Mesenteric fat pad (tissue), 1 donor: Measurements from ENCODE around the gene DNAAF5. TPM values are rescaled to one million over a fixed set of nuclear protein-coding genes. Genes with fewer than 3 reads are reported as not detected.

Experiments
- DNase-seq: peaks from one replicate; pipeline ENCODE4 v3.0.0-alpha.2; 2020; ENCODE audit warnings: low spot score
- total RNA-seq: library from RNA; stranded (reverse); fragmentation: NEBNext Ultra II Directional; extraction: Animal tissue kit (Norgen Biotek cat#: 25700); gene quantifications from one replicate; pipeline ENCODE4 v1.2.1, GENCODE V29; 2021
- donor health status: DM: yes; HTN: yes; CAD: no.

Gene DNAAF5
- total RNA-seq, 1 donor from 2014 or later: 20.4 TPM

DNA sequence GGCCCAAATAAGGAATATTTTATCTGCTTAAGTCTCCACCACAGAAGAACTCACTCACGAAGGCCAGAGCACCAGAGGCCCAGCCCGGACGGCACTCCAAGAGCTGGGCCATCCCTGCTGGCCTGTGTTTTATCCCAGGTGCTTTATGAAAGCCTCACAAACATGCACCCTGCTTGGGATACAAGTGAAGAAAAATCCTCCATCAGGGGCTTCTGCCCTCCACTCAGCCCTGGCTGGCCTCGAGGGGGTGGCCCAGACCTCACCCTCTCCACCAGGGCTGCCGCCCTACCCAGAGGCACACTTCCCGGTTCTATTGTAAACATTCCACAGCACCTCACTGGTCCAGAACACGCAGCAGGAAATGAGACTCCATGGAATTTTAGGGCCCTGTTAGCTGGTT is 19.8 kb upstream of the DNAAF5 start:
- DNase-seq: peak; percentile 72

DNA sequence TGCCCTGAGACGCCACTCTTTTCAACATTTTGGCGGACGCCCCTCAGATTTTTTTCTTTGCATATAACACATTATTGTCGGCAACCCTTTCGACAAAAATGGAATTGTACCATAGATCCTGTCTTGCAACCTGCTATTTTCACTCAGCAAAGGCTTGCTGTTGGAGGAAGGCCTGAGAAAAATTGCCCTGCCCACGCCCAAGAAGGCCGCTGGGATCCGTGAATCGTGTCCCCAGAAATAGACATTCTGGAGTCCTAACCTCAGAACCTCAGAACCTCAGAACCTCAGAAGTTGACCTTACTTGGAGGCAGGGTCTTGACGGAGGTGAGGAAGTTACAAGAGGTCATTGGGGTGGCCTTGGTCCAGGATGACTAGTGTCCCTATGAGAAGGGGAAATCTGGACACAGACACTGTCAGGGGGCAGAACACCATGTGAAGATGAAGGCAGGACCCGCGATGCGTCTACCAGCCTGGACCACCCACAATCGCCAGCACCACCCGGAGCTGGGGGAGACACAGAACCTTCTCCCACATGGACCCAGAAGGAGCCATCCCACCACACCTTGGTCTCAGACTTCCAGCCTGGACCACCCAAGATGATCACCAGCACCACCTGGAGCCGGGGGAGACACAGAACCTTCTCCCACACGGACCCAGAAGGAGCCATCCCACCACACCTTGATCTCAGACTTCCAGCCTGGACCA is 19.1 kb upstream of the DNAAF5 start:
- peak; percentile 35 for DNase-seq

DNA sequence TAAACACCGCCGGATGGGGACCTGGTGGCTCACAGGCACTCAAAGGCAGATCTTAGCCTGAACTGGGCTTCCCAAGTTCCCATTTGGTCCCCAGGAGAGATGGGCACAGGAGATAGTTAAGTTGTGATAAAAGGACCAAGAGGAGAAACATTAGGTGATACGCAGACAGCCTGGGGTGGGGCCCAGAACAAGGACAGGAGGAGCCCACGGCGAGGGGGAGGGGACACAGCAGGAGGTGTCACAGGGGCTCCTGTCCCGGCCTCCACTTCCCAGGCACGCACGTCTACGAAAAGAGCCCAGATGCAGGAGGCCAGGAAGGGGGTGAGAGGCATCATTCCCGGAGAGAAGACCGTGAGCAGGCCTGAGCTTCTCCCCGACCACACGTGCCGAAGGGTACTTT is 16.3 kb upstream of the DNAAF5 start:
- DNase-seq: peak; percentile 71

DNA sequence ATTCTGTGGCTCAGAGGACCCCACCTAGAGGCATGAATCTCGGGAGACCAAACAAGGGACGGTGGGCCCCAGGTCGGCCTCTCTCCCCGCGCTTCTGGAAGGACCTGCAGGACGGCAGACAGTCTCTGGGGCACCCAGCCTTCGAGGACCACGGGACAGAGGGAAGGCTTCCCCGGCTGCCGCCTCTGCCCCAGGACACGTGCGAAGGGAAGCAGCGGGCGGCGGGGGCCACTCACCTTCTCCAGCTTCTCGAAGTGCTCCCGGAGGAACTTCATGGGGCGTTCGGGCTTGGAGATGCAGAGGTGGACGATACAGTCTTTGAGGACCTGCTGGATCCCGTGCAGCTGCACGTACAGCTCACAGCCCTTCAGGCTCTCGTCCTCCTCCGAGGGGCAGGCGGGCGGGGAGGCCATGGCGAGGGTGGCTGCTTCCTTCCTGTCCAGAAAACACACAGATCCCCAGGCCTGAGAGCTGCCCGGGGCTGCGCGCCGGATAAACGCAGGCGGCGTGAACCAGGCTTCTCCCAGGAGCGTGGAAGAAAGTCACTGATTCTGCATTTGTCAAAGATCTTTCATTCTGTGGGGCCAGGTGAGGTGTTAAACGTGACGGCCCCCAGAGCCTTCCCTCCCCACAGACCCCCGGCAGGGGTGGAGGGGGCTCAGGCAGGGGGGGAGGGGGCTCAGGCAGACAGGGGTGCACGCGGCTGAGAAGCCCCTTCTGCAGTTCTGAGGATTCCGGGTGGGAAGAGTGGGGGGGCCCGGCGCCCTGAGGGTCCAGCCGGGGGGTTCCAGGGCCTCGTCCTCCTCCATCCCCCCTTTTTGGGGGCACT is 15.2 kb upstream of the DNAAF5 start:
- peak; percentile 85 for DNase-seq

DNA sequence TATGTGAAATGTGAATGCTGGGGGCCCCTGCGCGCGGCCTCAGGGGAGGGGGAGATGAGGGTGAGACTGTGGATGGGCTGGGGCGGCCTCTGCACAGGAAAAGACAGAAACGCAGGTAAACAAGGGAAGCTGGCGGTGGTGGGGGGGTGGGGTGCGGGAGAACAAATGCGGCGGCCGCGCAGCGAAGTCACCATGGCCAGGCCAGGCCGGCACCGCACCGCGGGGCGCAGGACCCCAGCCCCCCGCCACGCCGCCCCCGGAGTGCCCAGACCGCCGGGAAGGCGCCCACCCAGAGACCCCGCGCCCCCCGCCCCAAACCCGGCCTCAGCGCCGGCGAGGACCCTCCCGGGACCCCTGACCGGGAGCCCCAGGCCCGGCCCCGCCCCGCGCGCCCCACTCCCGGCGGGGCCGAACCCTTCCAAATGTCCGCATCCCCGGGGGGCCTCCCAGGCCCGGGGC is 14.5 kb upstream of the DNAAF5 start:
- DNase-seq: peak; percentile 82

DNA sequence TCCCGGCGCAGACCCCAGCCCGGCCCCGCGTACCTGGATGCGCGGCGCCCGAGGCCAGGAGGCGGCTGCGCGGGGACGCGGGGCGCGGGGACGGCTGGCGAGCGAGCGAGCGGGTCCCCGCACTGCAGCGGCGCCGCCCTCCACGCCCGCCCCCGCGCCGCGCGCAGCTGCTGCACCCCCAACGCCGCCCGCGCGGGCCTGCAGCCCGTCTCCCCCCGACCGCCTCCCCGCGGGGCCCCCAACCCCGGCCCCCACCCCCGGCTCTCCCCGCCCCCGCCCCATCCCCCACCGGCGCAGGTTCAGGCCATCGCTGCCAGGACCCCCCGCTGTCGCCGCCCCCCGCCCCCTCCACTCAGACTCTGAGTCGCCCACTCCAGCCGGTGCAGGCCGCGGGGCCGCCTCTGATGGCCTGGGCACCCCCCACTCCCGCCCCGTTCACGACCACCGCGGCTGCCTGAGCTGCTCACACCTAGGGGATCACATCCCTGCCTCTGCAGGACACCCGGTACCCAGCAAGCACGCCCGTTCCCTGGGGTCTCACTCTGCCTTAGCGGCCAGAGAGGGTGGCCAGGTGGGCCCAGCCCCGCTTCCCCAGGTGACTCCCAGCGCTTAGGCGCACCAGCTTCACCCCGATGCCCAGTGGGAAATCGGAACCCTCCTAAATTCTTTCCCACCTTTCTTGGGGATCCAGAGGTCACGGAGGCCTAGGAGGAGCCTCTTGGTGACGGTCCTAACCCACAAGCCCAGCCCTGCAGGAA is 13.9 kb upstream of the DNAAF5 start:
- peak; percentile 88 for DNase-seq

DNA sequence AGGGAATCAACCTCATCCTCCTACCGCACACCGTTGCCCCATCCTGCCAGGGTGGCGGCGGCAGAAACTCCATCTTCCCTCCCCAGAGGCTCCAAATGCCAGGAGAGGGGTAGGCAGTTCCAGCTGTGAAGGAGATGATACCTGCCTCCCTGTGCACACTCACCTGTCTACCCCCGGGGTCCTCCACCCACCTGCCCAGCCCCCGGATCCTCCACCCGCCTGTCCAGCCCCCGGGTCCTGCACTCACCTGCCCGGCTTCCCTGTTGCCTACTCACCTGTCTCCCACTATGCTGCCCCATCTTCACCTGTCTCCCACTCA is 13.4 kb upstream of the DNAAF5 start:
- DNase-seq: no peak

DNA sequence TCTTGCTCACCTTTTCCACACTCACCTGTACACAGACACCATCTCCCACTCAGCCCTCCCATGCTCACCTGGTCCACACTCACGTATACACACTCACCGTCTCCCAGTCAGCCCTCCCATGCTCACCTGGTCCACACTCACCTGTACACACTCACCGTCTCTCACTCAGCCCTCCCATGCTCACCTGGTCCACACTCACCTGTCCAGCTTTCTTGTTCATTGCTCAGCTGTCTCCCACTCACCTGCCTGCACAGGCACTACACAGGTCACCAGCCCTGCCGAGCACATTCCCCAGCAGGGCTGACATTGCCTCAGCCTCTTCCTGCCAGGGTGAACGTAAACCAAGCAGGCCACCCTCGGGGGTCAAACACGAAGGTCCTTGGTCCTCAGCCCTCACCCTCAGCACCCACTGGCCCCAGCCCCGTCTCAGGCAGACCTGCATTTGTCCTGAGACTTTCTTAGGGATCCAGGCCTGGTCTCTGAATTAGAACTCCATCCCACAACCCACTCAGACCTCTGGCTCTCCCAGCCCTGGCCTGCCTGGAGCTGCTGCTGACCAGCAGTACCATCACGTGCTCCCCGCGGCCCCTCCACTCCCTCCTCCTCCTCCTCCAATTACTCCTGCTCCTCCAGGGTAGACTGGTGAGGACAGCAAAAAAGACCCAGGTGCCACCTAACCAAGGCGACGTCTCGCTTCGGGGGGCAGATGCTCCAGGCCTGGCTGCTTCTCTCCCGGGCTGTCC is 12.8 kb upstream of the DNAAF5 start:
- DNase-seq: peak; percentile 85

DNA sequence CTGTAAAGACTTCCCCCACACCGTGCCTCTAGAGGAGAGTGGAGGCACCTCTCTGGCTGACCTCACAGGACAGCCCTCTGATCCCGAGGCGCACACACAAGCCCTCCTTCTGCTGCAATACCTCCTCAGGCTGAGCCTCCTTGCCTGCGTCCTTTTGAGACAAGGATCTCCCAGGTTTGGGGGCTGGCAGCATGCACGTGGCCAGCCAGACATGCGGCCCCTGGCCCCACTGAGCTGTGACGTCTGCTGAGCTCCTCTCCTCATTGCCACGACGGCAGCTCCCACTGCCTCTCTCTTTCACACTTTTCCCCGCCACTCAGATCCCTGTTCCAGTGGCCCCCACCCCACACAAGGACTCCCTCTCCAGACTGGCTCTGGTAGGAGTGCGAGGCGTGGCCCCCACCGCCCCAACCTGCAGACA is 12.2 kb upstream of the DNAAF5 start:
- DNase-seq: peak; percentile 55

DNA sequence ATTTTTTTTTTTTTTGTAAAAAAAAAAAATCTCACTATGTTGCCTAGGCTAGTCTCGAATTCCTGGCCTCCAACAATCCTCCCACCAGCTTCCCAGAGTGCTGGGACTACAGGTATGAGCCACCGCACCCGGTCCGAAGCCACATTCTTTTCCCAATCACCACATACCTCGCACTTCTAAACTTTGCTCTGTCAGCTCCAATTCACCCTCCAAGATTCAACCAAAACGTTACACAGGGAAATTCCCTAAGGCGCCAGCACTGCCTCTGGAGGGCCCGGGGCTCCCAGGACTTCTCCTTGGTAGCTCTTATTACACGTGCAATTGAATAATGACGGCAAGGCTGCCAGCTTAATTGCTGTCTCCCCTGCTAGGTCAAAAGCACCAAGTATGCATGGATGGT is 10.3 kb upstream of the DNAAF5 start:
- DNase-seq: peak; percentile 72

DNA sequence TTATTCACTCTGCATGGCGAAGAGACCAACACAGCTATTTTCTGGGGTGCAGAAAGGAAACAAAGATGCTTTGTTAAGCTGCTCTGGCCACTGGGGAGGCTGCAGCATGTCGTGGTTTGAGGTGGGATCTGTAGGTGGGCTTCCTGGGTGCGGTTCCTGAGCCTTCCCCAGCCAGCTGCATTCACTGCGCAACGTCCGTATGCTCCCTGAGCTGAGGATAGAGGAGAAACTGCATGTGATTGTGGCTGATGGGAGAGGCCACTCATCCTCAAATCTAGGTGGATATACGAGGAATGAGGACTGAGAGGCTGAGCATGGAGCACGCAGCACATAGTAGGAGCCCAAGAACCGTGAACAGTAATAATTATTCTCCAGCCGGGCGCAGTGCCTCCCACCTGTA is 9.9 kb upstream of the DNAAF5 start:
- no peak for DNase-seq

DNA sequence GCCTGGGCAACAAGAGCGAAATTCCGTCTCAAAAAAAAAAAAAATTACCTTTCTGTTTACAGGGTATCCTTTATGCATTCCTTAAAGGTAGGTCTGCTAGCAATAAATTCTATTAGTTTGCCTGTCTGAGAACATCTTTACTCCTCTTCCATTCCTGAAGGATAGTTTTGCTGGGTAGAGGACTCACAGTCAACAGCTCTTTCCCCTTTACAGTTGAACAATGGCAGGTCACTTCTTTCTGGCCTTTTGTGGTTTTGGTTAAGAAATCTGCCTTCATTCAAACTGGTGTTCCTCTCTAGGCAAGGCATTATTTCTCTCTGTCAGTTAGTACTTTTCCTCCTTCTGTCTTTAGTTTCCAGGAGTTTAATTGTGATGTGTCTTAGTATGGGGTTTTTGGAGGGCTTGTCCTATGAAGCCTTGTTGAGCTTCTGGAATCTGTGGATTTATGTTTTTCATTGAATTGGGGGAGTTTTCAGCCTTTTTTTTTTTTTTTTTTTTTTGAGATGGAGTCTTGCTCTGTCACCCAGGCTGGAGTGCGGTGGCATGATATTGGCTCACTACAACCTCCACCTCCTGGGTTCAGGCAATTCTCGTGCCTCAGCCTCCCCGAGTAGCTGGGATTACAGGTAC is 4.8 kb upstream of the DNAAF5 start:
- no peak for DNase-seq

DNA sequence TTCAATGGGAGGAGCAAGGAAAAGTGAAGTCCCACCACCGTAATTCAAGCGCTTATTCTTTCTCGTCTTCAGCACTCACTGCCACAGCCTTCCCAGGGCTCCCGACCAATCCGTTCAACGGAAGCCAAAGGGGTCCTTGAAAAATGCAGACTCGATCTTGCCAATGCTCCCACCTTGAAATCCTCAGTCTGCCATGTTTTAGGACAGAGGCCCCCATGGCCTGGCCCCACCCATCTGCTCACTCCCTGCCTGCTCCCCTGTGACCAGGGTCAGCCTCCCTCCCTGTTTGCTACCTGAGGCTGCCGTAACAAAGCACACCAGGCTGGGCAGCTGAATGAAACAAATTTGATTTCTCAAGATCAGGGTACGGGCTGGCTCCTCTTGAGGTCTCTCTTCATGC is 3.0 kb upstream of the DNAAF5 start:
- DNase-seq: no peak

DNA sequence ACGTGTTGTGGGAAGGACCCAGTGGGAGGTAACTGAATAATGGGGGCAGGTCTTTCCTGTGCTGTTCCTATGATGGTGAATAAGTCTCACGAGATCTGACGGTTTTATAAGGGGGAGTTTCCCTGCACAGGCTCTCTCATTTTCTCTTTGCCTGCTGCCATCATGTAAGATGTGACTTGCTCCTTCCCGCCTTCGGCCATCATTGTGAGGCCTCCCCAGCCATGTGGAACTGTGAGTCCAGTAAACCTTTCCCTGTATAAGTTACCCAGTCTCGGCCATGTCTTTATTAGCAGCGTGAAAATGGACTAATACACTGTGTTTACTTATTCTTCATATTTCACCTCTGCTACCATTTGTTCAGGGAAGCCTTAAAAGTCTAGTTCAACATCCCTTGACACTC is 2.2 kb upstream of the DNAAF5 start:
- DNase-seq: no peak

DNA sequence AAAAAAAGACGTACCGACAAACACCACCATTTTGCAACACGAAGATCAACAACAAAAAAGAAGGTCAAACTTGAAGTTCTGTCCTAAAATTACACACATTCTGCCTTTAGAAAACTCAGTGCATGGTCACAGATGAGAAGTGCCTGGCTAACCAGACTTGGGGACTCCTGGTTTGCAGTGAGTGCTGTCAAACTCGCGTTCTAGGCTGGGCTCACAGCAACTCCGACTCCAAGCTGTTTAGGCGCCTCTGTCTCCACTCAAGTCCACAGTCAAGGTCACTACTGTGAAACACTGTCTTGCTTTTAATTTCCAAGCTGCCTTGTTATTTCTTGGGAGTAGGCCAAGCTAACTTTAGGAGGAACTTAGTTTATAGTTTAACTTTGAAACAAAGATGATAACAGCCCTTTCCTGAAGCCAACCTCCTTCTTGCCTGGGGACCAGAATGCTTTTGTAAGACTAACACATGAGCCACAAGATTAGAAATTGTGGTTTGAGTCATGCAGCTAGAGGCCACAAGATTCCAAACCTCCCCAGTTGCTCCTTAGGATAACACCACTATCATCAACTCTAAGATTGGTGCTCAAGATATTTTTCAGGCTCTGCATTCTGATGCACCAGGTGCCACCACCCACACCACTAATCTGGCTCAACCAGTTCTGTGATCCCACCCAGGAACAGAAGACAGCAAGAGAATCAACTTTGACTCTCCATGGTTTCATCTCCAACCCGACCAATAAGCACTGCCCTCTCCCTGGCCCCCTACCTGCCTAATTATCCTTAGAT is 1.1 kb upstream of the DNAAF5 start:
- no peak for DNase-seq

DNA sequence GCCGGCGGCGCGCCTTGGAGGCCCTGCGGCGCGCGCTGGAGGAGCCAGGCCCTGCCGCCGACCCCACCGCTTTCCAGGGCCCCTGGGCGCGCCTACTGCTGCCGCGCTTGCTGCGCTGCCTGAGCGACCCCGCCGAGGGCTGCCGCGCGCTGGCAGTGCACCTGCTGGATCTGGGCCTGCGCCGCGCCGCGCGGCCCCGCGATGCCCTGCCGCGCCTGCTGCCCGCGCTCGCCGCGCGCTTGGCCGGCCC is 280 bp downstream of the DNAAF5 start:
- DNase-seq: no peak

DNA sequence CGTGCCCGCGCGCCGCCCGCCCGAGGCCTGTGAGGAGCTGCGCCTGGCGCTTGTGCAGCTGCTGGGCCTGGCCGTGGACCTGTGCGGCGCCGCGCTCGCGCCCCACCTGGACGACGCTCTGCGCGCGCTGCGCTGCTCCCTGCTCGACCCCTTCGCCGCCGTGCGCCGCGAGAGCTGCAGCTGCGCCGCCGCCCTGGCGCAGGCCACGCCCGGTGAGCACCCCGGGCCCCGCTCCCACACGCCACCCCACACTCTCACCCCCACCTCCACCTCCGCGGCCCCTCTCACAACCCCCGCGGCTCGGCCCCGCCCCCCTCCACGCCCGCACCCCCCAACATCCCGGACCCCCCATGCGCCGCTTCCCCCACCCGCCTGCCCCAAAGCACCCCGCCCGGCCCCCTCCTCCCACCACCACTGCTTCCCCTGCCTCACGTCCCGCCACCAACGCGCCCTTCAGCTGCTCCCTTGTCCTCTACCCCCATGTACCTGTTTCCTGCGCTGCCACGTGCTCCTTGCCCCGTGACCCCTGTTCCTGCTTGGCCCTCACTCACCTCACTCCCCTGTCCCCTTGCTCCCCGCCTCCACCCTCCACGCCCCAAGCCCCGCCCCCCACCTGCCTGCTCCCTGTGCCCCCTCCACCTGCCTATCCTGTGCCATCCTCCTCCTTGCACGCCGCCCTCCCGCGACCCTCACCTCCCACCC is 756 bp downstream of the DNAAF5 start, which contains the start of gene PRKAR1B:
Gene PRKAR1B (minus strand): TSS at position 178 of the 702 bp plus-strand sequence. CDS start 15,776 bp downstream, outside the sequence.
- DNase-seq: peak; percentile 79

DNA sequence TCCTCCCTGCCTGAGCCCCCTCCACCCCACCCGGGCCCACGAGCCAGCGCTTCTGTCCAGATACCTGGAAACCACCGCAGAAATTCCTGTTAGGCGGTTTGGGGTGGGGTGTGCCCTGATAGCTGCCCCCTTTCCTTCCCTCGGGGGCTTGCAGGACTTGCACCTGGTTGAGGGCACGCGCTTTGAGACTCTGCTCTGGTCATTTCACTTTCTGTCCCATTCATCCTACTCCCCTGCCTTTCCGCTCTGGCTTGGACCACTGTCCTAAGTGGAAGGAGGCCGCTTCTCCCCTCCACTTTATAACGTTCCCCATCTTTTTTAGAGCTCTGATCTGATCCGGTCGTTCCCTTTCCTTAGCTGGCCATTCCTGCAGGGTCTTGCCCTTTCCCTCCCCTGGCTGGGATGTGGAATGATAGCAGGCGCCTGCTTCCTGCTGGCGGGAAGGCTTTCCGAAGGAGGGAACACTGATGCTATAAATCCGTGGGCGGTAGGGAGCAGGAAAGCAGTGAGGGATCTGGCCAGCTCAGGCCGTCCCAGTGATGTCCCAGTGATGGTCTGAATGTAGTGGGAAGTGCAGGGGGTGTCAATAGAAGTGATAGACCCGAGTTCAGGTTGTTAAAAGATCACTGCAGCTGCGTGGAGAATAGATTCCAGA is 1.4 kb downstream of the DNAAF5 start:
- DNase-seq: peak; percentile 68

DNA sequence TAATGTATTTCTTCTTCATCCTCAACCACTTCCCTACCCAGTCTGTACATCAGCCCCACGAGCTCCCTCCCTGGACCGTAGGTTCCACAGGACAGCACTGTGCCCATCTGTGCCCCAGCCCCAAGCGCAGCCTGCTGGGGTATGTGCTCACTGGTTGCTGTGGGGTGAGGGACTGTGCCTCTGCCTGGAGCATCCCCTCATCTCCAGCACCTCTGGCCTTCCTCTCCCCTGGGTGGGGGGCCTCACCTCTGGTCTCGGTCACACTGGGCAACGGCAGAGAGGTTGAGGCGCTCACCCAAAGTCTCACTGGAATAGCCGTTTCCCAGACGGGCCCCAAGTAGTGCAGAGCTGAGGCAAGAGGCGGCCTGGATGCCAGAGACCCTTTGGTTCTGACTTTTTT is 2.1 kb downstream of the DNAAF5 start:
- peak; percentile 64 for DNase-seq
